OCI-LY1 (cell line): Measurements from ENCODE around the gene STYK1.

Experiments used
- CTCF ChIP-seq: fragments of 200-600 bp; sonication (generic), shearing (Covaris generic); IDR thresholded peaks from 2 replicates; pipeline ENCODE4 v1.5.1; 2017; ENCODE audit warnings: mild to moderate bottlenecking, antibody characterized with exemption, low read length, moderate library complexity, mixed read lengths
- EZH2 ChIP-seq: fragments of 200-600 bp; sonication (generic), shearing (Covaris generic); IDR thresholded peaks from 2 replicates; pipeline ENCODE4 v1.8.0; 2017; ENCODE audit warnings: borderline replicate concordance, mixed run types, mild to moderate bottlenecking, antibody characterized with exemption, low read length, moderate library complexity, mixed read lengths

DNA sequence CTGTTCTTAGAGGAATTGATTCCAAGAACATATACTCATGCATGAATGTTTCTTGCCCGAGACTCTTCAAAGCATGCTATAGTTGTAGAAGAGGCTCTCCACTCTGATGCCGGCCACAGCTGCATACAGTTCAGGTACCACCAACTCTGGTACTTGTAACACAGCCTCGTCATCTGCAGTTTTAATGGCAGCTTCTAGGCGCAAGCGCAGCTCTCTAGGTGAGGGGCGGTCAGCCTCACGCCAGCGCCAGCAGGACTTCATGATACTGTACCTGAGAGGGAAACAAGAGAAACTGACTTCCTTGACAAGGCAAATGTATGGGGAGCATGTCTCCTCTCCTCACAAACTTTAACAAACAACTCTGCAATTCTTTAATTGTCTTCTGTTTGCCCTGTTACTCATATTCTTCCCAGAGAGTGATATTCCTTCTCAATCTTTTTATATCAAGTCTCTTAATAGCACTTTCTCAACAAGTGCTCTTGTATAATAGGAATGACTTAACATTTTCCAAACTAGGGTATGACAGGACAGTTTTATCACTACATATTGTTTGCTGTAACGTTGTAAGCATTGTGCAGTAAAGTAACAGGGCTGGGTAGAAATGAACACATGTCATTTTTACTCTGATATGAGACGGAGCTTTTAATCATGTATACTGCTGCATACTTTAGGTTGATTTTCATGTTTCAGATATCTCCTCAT, 53.6 kb downstream of the STYK1 start:
- TF ChIP-seq CTCF (no peak), EZH2 (no peak)
